NB4 (cell line): ENCODE results near the gene YBEY.

ENCODE experiments used
- DNase-seq: peaks from one replicate; pipeline ENCODE4 v3.0.0; 2010; ENCODE audit warnings: low read depth
- H3K4me3 ChIP-seq: one replicate; pipeline ENCODE4 v1.5.1; 2011; ENCODE audit warnings: mild to moderate bottlenecking, low read depth, low read length, moderate library complexity
- MYC ChIP-seq: IDR thresholded peaks from 2 replicates; pipeline ENCODE4 v1.6.1; 2011; ENCODE audit warnings: low read depth, low read length
- POLR2A ChIP-seq: IDR thresholded peaks from 2 replicates; pipeline ENCODE4 v1.6.1; 2011; ENCODE audit warnings: mild to moderate bottlenecking; ENCODE audit not compliant: insufficient read length; ENCODE audit errors: extremely low read depth
- TF ChIP-seq, protein P1 (sequence below): IDR thresholded peaks from 2 replicates; pipeline ENCODE4 v1.6.1; 2011; ENCODE audit warnings: low read depth, low read length
- TF ChIP-seq, protein P2 (sequence below): IDR thresholded peaks from one replicate; pipeline ENCODE4 v1.5.1; 2012; ENCODE audit warnings: low read depth, low read length

YBEY gene

DNA sequence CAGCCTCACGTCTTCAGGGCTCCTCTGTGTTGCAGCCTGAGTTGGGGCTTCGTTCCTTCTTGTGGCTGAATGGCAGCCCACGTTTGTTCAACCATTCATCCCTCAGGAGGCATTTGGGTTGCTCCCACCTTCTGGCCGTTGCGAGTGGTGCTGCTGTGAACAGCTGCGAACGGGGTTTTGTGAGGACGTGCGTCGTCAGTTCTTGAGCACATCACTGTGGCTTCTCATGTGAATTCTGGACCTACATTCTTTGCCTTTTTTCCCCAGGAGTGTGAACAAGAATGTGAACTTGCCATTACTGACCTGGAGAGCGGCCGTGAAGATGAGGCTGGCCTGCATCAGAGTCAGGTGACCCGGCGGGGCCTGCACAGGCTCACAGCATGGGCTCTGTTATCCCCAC, 59.7 kb downstream of the YBEY start:
- TF ChIP-seq POLR2A, result no peak
- TF ChIP-seq MYC, result no peak
- TF ChIP-seq, protein P1, sequence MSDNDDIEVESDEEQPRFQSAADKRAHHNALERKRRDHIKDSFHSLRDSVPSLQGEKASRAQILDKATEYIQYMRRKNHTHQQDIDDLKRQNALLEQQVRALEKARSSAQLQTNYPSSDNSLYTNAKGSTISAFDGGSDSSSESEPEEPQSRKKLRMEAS, result no peak
- TF ChIP-seq, protein P2, sequence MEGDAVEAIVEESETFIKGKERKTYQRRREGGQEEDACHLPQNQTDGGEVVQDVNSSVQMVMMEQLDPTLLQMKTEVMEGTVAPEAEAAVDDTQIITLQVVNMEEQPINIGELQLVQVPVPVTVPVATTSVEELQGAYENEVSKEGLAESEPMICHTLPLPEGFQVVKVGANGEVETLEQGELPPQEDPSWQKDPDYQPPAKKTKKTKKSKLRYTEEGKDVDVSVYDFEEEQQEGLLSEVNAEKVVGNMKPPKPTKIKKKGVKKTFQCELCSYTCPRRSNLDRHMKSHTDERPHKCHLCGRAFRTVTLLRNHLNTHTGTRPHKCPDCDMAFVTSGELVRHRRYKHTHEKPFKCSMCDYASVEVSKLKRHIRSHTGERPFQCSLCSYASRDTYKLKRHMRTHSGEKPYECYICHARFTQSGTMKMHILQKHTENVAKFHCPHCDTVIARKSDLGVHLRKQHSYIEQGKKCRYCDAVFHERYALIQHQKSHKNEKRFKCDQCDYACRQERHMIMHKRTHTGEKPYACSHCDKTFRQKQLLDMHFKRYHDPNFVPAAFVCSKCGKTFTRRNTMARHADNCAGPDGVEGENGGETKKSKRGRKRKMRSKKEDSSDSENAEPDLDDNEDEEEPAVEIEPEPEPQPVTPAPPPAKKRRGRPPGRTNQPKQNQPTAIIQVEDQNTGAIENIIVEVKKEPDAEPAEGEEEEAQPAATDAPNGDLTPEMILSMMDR, result no peak
- no peak for DNase-seq
- no peak overlapping the region for H3K4me3 ChIP-seq

DNA sequence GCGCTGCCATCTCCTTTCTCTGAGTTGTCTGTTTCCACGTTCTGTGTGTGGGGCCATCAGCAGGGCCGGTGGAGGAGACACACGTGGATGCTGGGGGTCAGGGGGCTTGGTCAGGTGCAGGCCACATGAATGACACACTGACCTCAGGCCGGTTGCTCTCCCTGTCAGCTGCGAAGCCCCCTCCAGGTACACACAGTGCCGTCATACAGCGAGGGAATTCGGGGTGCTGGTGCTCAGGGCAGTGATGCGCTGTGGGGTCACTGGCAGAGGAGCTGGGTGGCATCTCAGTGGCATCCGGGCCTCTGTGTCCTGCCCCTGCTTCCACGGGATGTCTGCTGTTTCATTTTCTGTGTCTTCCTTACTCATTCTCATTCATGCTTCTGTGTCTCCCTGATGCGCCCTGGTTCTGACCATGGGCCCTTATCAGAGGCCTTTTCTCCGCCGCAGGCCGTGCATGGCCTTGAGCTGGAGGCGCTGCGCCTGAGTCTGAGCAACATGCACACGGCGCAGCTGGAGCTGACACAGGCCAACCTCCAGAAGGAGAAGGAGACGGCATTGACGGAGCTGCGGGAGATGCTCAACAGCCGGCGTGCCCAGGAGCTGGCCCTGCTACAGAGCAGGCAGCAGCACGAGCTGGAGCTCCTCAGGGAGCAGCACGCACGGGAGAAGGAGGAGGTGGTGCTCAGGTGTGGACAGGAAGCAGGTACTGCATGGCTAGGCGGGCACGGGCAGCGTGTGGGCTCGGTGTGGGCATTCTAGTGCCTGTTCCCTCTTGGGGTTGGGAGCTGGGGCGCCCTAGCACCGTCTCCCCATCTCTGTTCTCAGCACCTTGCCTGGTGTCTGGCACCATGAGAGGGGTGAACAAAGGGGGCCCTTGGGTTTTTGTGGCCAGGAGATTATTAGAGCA, 60.4 kb downstream of the YBEY start:
- H3K4me3 ChIP-seq, result no peak overlapping the region
- no peak for DNase-seq
- TF ChIP-seq POLR2A (no peak), MYC (no peak)
- TF ChIP-seq, protein P1, result no peak
- TF ChIP-seq, protein P2, result no peak

DNA sequence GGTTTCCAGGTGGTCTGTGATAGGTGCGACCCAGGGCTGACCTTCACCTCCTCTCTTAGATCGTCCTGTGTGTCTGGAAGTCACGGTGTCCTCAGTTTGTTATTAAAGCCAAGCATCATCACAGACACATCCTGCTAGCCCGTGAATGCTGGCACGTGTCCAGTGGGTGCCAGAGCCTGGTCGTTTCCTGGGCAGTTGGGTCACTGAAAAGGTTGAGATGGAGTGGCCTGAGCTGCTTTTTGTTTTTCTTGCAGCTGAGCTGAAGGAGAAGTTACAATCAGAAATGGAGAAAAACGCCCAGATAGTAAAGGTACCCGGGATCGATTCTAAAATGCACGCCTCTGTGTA, 61.0 kb downstream of the YBEY start:
- H3K4me3 ChIP-seq, result no peak overlapping the region
- no peak for DNase-seq
- TF ChIP-seq MYC (no peak), POLR2A (no peak)
- TF ChIP-seq, protein P2, result no peak
- TF ChIP-seq, protein P1, result no peak
